GM12878 (cell line): ENCODE measurements around the gene HIKESHI. TPM values are rescaled to one million over a fixed set of nuclear protein-coding genes. Genes with fewer than 3 reads are reported as not detected.
A peak's percentile ranks its signal among the peaks of the same experiment; 100 is the strongest.

Experiments used
- ATAC-seq: fragments of 200-7000 bp; cut with Tn5 transposase; 3 replicates; pipeline ENCODE4 v1.9.1; 2020; ENCODE audit warnings: mild to moderate bottlenecking, moderate library complexity
- BruUV-seq: library from RNA; stranded (reverse); fragments of 400-500 nt; replicated peaks from 2 replicates; lab custom pipeline; 2021; lab: Mats Ljungman, UMichigan
- CTCF ChIA-PET: fragments of 300-600 bp; sonication (Branson Sonifier 250); formaldehyde crosslinking; extraction: SDS; loops from one replicate; lab custom pipeline; 2021; ENCODE audit warnings: inconsistent platforms; lab: Yijun Ruan, JAX
- POLR2A ChIA-PET: fragments of 350-600 bp; formaldehyde crosslinking; extraction: SDS; loops from one replicate; lab custom pipeline; 2021; ENCODE audit warnings: inconsistent platforms; lab: Charles Lee
- RAD21 ChIA-PET: fragments of 300-600 bp; sonication (Branson Sonifier 250); formaldehyde crosslinking; loops from one replicate; lab custom pipeline; 2023; ENCODE audit warnings: antibody characterized with exemption; ENCODE audit not compliant: unreplicated experiment; lab: Charles Lee
- SMC1A ChIA-PET: fragments of 300-600 bp; sonication (Branson Sonifier 250); formaldehyde crosslinking; loops from one replicate; lab custom pipeline; 2023; ENCODE audit not compliant: unreplicated experiment, uncharacterized antibody; lab: Charles Lee
- DNase-seq: peaks from one replicate; pipeline ENCODE4 v3.0.0-alpha.2; 2011; ENCODE audit warnings: low read depth, low spot score
- FAIRE-seq: peaks from 3 replicates; lab custom pipeline; 2011; peaks lifted over from hg19 to GRCh38; lab: Jason Lieb, UNC
- H2AFZ ChIP-seq: 2 replicates; pipeline ENCODE4 v1.6.0; 2011; ENCODE audit warnings: low read depth, low read length, control low read depth; ENCODE audit not compliant: control insufficient read depth
- H3K27ac ChIP-seq: 2 replicates; pipeline ENCODE4 v1.5.1; 2011; ENCODE audit warnings: control low read depth; ENCODE audit not compliant: control insufficient read depth, insufficient read depth
- H3K27me3 ChIP-seq, 2 experiments: replicated peaks in 1 of 2; 2 replicates each; pipeline versions ENCODE4 v1.6.0 to v1.6.1; 2011; ENCODE audit warnings: low read length in 1 of 2; ENCODE audit not compliant: control insufficient read depth in 2 of 2, insufficient read depth in 2 of 2
- H3K36me3 ChIP-seq, 2 experiments: 2 replicates each; pipeline ENCODE4 v1.5.1; 2011; ENCODE audit warnings: low read length in 1 of 2; ENCODE audit not compliant: control insufficient read depth in 2 of 2, insufficient read depth in 2 of 2
- H3K4me1 ChIP-seq: 2 replicates; pipeline ENCODE4 v1.6.1; 2011; ENCODE audit warnings: mild to moderate bottlenecking, low read length, moderate library complexity, mixed read lengths; ENCODE audit not compliant: control insufficient read depth, insufficient read depth
- H3K4me2 ChIP-seq: 2 replicates; pipeline ENCODE4 v1.6.0; 2011; ENCODE audit warnings: control low read depth; ENCODE audit not compliant: control insufficient read depth, insufficient read depth
- H3K4me3 ChIP-seq: fragments of 200-600 bp; sonication (generic); 2 replicates; pipeline ENCODE4 v1.5.1; 2016
- H3K79me2 ChIP-seq: 2 replicates; pipeline ENCODE4 v1.6.0; 2011; ENCODE audit warnings: low read length; ENCODE audit not compliant: control insufficient read depth, insufficient read depth
- H3K9ac ChIP-seq: 2 replicates; pipeline ENCODE4 v1.8.0; 2011; ENCODE audit warnings: low read length, control low read depth, mixed read lengths; ENCODE audit not compliant: control insufficient read depth, insufficient read depth
- H3K9me3 ChIP-seq: replicated peaks from 3 replicates; pipeline ENCODE4 v1.5.1; 2011; ENCODE audit warnings: mild to moderate bottlenecking, low read length; ENCODE audit not compliant: control insufficient read depth, insufficient read depth
- H4K20me1 ChIP-seq: 2 replicates; pipeline ENCODE4 v1.6.0; 2011; ENCODE audit not compliant: control insufficient read depth, insufficient read depth
- ZNF384 ChIP-seq: IDR thresholded peaks from 2 replicates; pipeline ENCODE4 v1.6.1; 2012; ENCODE audit warnings: low read depth, mild to moderate bottlenecking, low read length, improper control_type of control experiment, borderline replicate concordance
- ZNF687 ChIP-seq: fragments of 450-650 bp; IDR thresholded peaks from 2 replicates; pipeline ENCODE4 v1.6.1; 2017; ENCODE audit warnings: mild to moderate bottlenecking, moderate library complexity
- WGBS: methylation state at CpG from one replicate; pipeline ENCODE4 v1.1.6; 2016; ENCODE audit warnings: low lambda C conversion rate; ENCODE audit not compliant: insufficient replicate concordance, insufficient coverage; ENCODE audit errors: missing lambda C conversion rate; 5-methylcytosine and 5-hydroxymethylcytosine counted together
- in situ Hi-C: fragments of 300-500 bp; cut with MboI; formaldehyde crosslinking; loops from 9 replicates; pipeline ENCODE4 v1.14.3; 2018; ENCODE audit warnings: mixed read lengths
- intact Hi-C: fragments of 100-400 bp; cut with micrococcal nuclease; formaldehyde crosslinking; loops from one replicate; pipeline ENCODE4 v1.14.2; 2022; ENCODE audit not compliant: unreplicated experiment
- polyA plus RNA-seq, 11 experiments: library from polyadenylated mRNA; depleted of rRNA in 4 of 11; unstranded in 6 of 11; stranded (reverse) in 5 of 11; fragments of >200 nt; fragmentation: Nextera tagmentation in 4 of 11; fragmentation: Illumina TruSeq in 1 of 11; extraction: Ambion mirVana in 4 of 11; extraction: Trizol in 1 of 11; gene quantifications; 1 replicate in 1 of 11; 2 replicates in 10 of 11; pipeline versions ENCODE4 v1.2.1 to v1.2.3, GENCODE V29; 2011 to 2016; ENCODE audit warnings: inconsistent platforms in 2 of 11, missing spikeins in 2 of 11, low read depth in 1 of 11
- total RNA-seq, 4 experiments: library from RNA; depleted of rRNA in 3 of 4; stranded (reverse); fragments of >200 nt in 3 of 4; fragmentation: Illumina TruSeq in 1 of 4; extraction: Trizol in 1 of 4; gene quantifications; 2 replicates each; pipeline versions ENCODE4 v1.2.1 to v1.2.3, GENCODE V29; 2013 to 2021

Gene HIKESHI
- total and polyA plus RNA-seq, 10 of the 15 experiments (the other 5 are each of a cell fraction or from before 2014, with no cell fraction given): 42.3 to 228 (median 85.7) TPM

DNA sequence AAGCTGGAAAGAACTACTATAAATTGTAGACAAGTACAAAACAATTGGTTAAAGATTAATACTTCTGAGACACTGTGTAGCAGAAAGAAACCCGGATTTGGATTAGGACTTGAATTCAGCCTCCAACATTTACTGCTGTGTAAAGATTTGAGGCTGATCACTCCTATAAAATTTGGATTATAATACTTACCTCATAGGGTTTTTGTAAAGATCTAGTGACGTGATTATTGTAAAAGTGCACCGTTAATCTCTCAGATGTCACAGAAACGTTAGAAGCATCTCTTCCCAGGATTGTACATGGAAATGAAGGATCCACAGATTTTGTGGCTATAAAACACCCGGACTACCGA lies 323 bp upstream of the HIKESHI start:
- in situ Hi-C loops: no loop called here
- Histone ChIP-seq H2AFZ (peak overlapping the region; percentile 96), H3K4me3 (peak overlapping the region; percentile 87), H3K4me1 (0 out of 2 replicates have a peak, but pooled peaks cover 3% of the 10 kb centered on the region), H4K20me1 (no peaks in the 10 kb centered on the region), H3K27ac (no peak overlapping the region; the same call in 1 of the 2 replicates), H3K36me3 (no peaks in the 10 kb centered on the region), H3K27me3 (no peaks in the 10 kb centered on the region), H3K9me3 (no peaks in the 10 kb centered on the region), H3K4me2 (peak overlapping the region; percentile 56), H3K9ac (peak overlapping the region; percentile 89; the same call in 1 of the 2 replicates), H3K79me2 (peaks cover 22% of the 10 kb centered on the region)
- intact Hi-C loops: no loop called here
- DNase-seq: no peak
- SMC1A ChIA-PET: interaction anchor here (1.1 to 2.6 kb wide), 7 partner anchors 7 to 100 kb away, joined by 3 to 9 read pairs (median 4); no protein-coding TSS in a partner anchor
- RAD21 ChIA-PET: interaction anchor here (1.3 kb wide), 1 partner anchor 14 kb away, joined by 4 read pairs; no protein-coding TSS in a partner anchor
- no peak for ATAC-seq
- POLR2A ChIA-PET: interaction anchor here (1.0 to 1.6 kb wide), 3 partner anchors 9 to 57 kb away, joined by 3 to 4 read pairs (median 3); partner anchors contain the start of gene EED
- BruUV-seq: TSS peak; percentile 82
- no peak for FAIRE-seq
- 2% methylated on average over 6 of the region's 6 CpGs for WGBS
- CTCF ChIA-PET: interaction anchor here (1.0 to 3.1 kb wide), 5 partner anchors 11 to 447 kb away, joined by 3 to 17 read pairs (median 3); no protein-coding TSS in a partner anchor
- TF ChIP-seq ZNF384 (0 out of 2 replicates have a peak, but pooled peaks have one; percentile 9), ZNF687 (no peak)
